ENCODE results near the gene FGFR3. TPM values are rescaled to one million over a fixed set of nuclear protein-coding genes. Genes with fewer than 3 reads are reported as not detected.
A peak's percentile ranks its signal among the peaks of the same experiment; 100 is the strongest.
"Not testable (repeated sequence)": the region's sequence is repeated elsewhere in the genome, so short reads cannot be mapped to it uniquely, and the experiment has no call there.

FGFR3 gene
- total RNA-seq, 1 experiment from 2014 or later, result 8.2 TPM

DNA sequence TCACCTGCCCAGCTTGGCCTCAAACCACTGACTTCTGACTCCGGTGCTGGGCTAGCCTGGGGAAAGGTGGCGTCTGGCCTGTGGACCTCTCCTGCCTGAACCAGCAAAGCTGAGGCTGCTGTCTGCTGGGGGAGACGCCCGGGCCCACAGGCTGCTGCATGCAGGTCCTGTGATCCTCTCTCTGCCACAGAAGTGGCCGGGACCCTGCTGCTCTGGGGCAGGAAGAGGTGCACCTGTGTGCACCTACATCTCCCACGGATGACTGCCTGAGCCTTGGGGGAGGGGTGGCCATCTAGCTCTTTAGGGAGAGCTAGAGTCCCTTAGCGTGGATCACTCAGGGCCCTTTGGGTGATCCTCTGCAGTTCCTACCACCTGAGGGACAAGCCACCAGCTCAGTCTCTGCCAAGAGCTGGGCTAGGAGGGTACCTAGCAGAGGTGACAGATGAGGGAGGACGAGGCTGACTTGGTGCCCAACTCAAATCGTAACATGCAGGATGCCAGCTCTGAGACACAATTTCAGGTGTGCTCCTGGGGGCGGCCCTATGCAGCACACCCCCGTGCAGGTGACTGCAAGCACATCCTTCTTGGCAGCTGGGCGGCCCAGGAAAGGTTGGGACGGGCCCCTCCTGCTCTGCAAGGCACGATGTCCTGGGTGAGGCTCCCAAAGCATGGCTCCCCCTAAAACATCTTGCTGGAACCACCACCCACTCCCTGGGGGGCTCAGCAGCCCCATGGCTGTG is 40.4 kb downstream of the FGFR3 start:
- ChIA-PET CTCF (interaction anchor here (0.6 kb wide), 1 partner anchor 76 kb away, joined by 3 read pairs; no protein-coding TSS in a partner anchor), POLR2A (no interaction called here)
- intact Hi-C loops (cut with micrococcal nuclease; ENCODE audit: unreplicated experiment), result no loop called here
- in situ Hi-C loops (cut with HindIII; ENCODE audit: low pct_unique_long_range_greater_than_20kb, low sequenced_read_pairs), result no loop called here
- Histone ChIP-seq H3K36me3 (ENCODE audit: control insufficient read depth, insufficient read depth, low read length) (peaks cover 3% of the 10 kb centered on the region; the same call in 1 of the 2 replicates), H3K27me3 (ENCODE audit: control insufficient read depth, insufficient read depth, low read length) (no peaks in the 10 kb centered on the region), H3K4me3 (ENCODE audit: low read depth in 2 of 2, low read length in 2 of 2) (no peak overlapping the region), H3K9me3 (ENCODE audit: control insufficient read depth, insufficient read depth, low read depth, low read length) (no peaks in the 10 kb centered on the region), H3K27ac (ENCODE audit: low read length) (no peak overlapping the region), H3K4me1 (ENCODE audit: control insufficient read depth, insufficient read depth, low read length) (no peaks in the 10 kb centered on the region)
- BruUV-seq (replicated peaks), result no TSS peak
- no peak for TF ChIP-seq SIN3A (IDR thresholded peaks at IDR 0.05; ENCODE audit: borderline replicate concordance, insufficient read depth, low read depth, low read length)
- no peak for TF ChIP-seq POLR2AphosphoS5 (IDR thresholded peaks at IDR 0.05; ENCODE audit: low read depth, low read length)
- TF ChIP-seq, protein P1, sequence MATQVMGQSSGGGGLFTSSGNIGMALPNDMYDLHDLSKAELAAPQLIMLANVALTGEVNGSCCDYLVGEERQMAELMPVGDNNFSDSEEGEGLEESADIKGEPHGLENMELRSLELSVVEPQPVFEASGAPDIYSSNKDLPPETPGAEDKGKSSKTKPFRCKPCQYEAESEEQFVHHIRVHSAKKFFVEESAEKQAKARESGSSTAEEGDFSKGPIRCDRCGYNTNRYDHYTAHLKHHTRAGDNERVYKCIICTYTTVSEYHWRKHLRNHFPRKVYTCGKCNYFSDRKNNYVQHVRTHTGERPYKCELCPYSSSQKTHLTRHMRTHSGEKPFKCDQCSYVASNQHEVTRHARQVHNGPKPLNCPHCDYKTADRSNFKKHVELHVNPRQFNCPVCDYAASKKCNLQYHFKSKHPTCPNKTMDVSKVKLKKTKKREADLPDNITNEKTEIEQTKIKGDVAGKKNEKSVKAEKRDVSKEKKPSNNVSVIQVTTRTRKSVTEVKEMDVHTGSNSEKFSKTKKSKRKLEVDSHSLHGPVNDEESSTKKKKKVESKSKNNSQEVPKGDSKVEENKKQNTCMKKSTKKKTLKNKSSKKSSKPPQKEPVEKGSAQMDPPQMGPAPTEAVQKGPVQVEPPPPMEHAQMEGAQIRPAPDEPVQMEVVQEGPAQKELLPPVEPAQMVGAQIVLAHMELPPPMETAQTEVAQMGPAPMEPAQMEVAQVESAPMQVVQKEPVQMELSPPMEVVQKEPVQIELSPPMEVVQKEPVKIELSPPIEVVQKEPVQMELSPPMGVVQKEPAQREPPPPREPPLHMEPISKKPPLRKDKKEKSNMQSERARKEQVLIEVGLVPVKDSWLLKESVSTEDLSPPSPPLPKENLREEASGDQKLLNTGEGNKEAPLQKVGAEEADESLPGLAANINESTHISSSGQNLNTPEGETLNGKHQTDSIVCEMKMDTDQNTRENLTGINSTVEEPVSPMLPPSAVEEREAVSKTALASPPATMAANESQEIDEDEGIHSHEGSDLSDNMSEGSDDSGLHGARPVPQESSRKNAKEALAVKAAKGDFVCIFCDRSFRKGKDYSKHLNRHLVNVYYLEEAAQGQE (IDR thresholded peaks at IDR 0.05; ENCODE audit: insufficient read depth in 1 of 2, low read depth in 2 of 2, low read length in 1 of 2), result no peak
- TF ChIP-seq TCF7L2 (IDR thresholded peaks at IDR 0.05; ENCODE audit: low read depth, low read length), result no peak
- TF ChIP-seq, protein P2, sequence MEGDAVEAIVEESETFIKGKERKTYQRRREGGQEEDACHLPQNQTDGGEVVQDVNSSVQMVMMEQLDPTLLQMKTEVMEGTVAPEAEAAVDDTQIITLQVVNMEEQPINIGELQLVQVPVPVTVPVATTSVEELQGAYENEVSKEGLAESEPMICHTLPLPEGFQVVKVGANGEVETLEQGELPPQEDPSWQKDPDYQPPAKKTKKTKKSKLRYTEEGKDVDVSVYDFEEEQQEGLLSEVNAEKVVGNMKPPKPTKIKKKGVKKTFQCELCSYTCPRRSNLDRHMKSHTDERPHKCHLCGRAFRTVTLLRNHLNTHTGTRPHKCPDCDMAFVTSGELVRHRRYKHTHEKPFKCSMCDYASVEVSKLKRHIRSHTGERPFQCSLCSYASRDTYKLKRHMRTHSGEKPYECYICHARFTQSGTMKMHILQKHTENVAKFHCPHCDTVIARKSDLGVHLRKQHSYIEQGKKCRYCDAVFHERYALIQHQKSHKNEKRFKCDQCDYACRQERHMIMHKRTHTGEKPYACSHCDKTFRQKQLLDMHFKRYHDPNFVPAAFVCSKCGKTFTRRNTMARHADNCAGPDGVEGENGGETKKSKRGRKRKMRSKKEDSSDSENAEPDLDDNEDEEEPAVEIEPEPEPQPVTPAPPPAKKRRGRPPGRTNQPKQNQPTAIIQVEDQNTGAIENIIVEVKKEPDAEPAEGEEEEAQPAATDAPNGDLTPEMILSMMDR (IDR thresholded peaks at IDR 0.05), result no peak
- ATAC-seq (0 out of 2 replicates have a peak, but pooled peaks have one; percentile 12), DNase-seq (ENCODE audit: low read depth, low spot score) (no peak)

DNA sequence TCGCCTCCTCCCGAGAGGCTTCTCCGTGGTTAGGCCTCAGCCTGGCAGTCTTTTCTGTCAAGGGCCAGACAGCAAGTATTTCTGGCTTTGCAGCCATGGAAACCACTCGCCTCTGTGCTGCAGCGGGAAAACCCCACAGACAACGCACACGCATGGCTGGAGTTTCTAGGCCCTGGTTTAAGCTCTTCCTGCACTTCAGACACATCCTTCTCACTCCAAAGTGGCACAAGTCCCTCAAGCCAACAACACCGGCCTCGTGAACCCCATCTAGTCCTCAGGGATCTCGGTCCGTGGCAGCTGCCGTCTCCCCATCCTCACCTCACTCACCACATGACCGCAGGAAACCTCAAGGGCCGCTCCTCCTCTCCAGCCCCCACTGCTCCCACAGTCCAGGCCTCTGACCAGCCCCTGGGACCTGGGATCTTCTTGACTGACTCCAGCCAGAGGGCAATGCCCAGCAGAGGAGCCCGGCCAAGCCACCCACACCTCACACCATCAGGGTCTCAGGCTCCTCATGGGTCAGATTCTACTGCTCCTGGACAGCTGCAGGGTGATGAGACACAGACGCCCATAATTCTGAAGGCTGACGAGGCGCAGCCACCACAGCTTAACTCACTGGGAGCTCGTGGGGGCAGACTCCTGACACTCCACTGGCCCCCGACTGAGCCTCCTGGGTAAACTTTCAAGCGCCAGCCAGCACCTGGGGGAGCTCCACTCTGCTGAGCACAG is 41.1 kb downstream of the FGFR3 start:
- peaks cover 7% of the 10 kb centered on the region; the same call in 1 of the 2 replicates for H3K36me3 ChIP-seq (ENCODE audit: control insufficient read depth, insufficient read depth, low read length)
- CTCF ChIA-PET, result no interaction called here
- no peak for DNase-seq (ENCODE audit: low read depth, low spot score)

DNA sequence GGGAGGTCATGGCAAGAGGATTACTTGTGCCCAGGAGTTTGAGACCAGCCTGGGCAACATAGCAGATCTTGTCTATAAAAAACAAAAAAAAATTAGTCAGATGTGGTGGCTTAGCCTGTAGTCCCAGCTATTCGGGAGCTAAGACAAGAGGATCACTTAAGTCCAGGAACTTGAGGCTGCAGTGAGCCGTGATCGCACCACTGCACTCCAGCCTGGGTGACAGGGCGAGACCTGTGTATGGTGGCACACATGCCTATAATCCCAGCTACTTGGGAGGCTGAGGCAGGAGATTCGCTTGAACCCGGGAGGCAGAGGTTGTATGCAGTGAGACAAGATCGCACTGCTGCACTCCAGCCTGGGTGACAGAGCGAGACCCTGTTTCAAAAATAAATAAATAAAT is 42.7 kb downstream of the FGFR3 start:
- H3K4me3 ChIP-seq (ENCODE audit: low read depth in 2 of 2, low read length in 2 of 2); DNase-seq (ENCODE audit: low read depth, low spot score); intact Hi-C loops (cut with micrococcal nuclease; ENCODE audit: unreplicated experiment); ATAC-seq; H3K36me3 ChIP-seq (ENCODE audit: control insufficient read depth, insufficient read depth, low read length); in situ Hi-C loops (cut with HindIII; ENCODE audit: low pct_unique_long_range_greater_than_20kb, low sequenced_read_pairs); H3K27me3 ChIP-seq (ENCODE audit: control insufficient read depth, insufficient read depth, low read length); H3K9me3 ChIP-seq (ENCODE audit: control insufficient read depth, insufficient read depth, low read depth, low read length); H3K27ac ChIP-seq (ENCODE audit: low read length); BruUV-seq (replicated peaks); POLR2A ChIA-PET; CTCF ChIA-PET; H3K4me1 ChIP-seq (ENCODE audit: control insufficient read depth, insufficient read depth, low read length): not testable (repeated sequence)

More for the DNA sequence above, 41.1 kb downstream of the FGFR3 start:
- TSS peak; percentile 43 for BruUV-seq (replicated peaks)
- TF ChIP-seq POLR2AphosphoS5 (IDR thresholded peaks at IDR 0.05; ENCODE audit: low read depth, low read length) (no peak), TCF7L2 (IDR thresholded peaks at IDR 0.05; ENCODE audit: low read depth, low read length) (no peak)
- in situ Hi-C loops (cut with HindIII; ENCODE audit: low pct_unique_long_range_greater_than_20kb, low sequenced_read_pairs), result no loop called here
- Histone ChIP-seq H3K4me1 (ENCODE audit: control insufficient read depth, insufficient read depth, low read length) (no peaks in the 10 kb centered on the region), H3K27ac (ENCODE audit: low read length) (no peak overlapping the region), H3K9me3 (ENCODE audit: control insufficient read depth, insufficient read depth, low read depth, low read length) (no peaks in the 10 kb centered on the region), H3K27me3 (ENCODE audit: control insufficient read depth, insufficient read depth, low read length) (no peaks in the 10 kb centered on the region), H3K4me3 (ENCODE audit: low read depth in 2 of 2, low read length in 2 of 2) (no peak overlapping the region)
- ATAC-seq, result no peak
- intact Hi-C loops (cut with micrococcal nuclease; ENCODE audit: unreplicated experiment), result no loop called here
- POLR2A ChIA-PET, result no interaction called here
